Measurements from ENCODE around the gene SERPINA7. TPM values are rescaled to one million over a fixed set of nuclear protein-coding genes. Genes with fewer than 3 reads are reported as not detected.

Gene SERPINA7
- total RNA-seq (2022; extraction: Qiagen RNA extraction), result not detected in 5 replicates

GRCh38 chrX:106038625-106039024, at the start of gene SERPINA7:
SERPINA7 (minus strand) TSS chrX:106038727; CDS start chrX:106037058, 1,669 bp downstream.

Other genes starting within 250 kb of the SERPINA7 start
- gene NRK, start 216.2 kb downstream of the SERPINA7 start, total RNA-seq (2022; extraction: Qiagen RNA extraction), result not detected in 5 replicates
- gene PWWP3B, start 129.6 kb upstream of the SERPINA7 start, total RNA-seq (2022; extraction: Qiagen RNA extraction), result 0.01 to 0.02 TPM in 2 of 5 replicates, not detected in the others

Data from A549 treated with AZD2906 at 1 μM for 4 hours (cell line).